DMS79 (cell line): ENCODE results near the gene PIK3CD.

Experiments
- DNase-seq: peaks from one replicate; lab custom pipeline; 2025; lab: John Stamatoyannopoulos, UW

Gene PIK3CD

DNA sequence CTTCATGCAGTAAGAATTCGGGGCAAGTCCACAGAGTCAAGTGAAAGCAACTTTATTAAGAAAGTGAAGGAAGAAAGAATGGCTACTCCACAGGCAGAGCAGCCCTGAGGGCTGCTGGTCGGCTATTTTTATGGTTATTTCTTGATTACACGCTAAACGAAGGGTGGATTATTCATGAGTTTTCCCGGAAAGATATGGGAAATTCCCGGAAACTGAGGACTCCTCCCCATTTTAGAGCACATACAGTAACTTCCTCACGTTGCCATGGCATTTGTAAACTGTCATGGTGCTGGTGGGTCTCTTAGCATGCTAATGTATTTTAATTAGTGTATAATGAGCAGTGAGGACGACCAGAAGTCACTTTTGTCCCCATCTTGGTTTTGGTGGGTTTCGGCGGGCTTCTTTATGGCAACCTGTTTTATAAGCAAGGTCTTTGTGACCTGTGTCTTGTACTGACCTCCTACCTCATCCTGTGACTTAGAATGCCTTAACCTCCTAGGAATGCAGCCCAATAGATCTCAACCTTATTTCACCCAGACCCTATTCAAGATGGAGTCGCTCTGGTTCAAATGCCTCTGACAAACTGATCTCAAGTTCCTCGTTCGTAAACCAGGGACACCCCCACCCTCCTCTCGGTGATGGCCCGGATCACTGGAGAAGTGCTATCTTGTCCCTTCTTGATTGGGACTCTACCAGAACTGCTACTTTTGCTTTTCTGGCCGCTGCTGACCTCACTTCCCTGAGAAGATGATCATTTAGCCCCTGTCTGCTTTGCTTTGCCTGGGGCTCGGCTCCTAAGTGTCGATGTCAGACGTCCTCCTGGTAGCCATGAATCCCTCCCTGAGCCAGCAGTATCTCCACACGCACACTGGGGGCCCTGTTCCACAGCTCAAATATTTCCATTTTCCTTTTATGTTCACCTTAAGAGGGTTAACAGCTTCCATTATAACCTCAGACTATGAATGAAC lies 123.5 kb downstream of the PIK3CD start:
- DNase-seq = no peak

DNA sequence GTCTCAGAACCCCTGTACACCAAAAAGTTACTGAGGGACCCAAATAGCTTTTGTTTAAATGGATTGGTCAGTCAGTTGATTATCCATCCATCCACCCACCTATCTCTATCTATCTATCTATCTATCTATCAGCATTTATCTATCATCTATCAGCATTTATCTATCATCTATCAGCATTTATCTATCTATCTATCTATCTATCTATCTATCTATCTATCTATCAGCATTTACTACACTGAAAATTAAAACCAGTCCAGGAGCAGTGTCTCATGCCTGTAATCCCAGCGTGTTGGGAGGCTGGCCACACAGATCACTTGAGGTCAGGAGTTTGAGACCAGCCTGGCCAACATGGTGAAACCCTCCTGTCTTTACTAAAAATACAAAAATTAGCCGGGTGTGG lies 125.2 kb downstream of the PIK3CD start:
- no peak for DNase-seq
